HepG2 (cell line): ENCODE results near the gene SIK2. TPM values are rescaled to one million over a fixed set of nuclear protein-coding genes. Genes with fewer than 3 reads are reported as not detected.

Experiments used
- GRHL1 ChIP-seq: sonication (generic); formaldehyde crosslinking; conservative IDR thresholded peaks from 2 replicates; pipeline ENCODE4 v1.8.0; 2022; ENCODE audit warnings: missing genetic modification reagents
- KLF11 ChIP-seq: IDR thresholded peaks from 2 replicates; pipeline ENCODE4 v1.6.1; 2016; ENCODE audit warnings: missing compliant biosample characterization
- MLX ChIP-seq: IDR thresholded peaks from 2 replicates; pipeline ENCODE4 v1.6.1; 2016
- NR2C2 ChIP-seq: sonication (generic); formaldehyde crosslinking; IDR thresholded peaks from 2 replicates; pipeline ENCODE4 v1.4.0; 2020; ENCODE audit warnings: missing genetic modification reagents, mild to moderate bottlenecking, moderate library complexity, borderline replicate concordance
- PRMT3 ChIP-seq: sonication (generic); formaldehyde crosslinking; IDR thresholded peaks from 2 replicates; pipeline ENCODE4 v1.8.1; 2022; ENCODE audit warnings: low read depth, mild to moderate bottlenecking, moderate library complexity, missing genetic modification reagents, borderline replicate concordance
- ZBTB40 ChIP-seq, 2 experiments: fragments of 450-650 bp in 1 of 2; sonication (generic) in 1 of 2; formaldehyde crosslinking in 1 of 2; IDR thresholded peaks; 2 replicates each; pipeline versions ENCODE4 v1.6.1 to v1.8.0; 2016 to 2022; ENCODE audit warnings: antibody characterized with exemption in 1 of 2, mild to moderate bottlenecking in 1 of 2, missing genetic modification reagents in 1 of 2
- polyA plus RNA-seq, 8 experiments: library from polyadenylated mRNA; depleted of rRNA in 3 of 8; stranded (reverse) in 7 of 8; unstranded in 1 of 8; fragments of >200 nt; fragmentation: Illumina TruSeq in 4 of 8; extraction: Trizol in 4 of 8; gene quantifications; 2 replicates each; pipeline versions ENCODE4 v1.2.1 to v1.2.3, GENCODE V29; 2011 to 2016; ENCODE audit warnings: low read depth in 4 of 8, missing spikeins in 1 of 8, mixed read lengths in 1 of 8; ENCODE audit not compliant: insufficient read depth in 1 of 8
- total RNA-seq, 5 experiments: library from RNA; depleted of rRNA; stranded (reverse); fragments of >200 nt; fragmentation: Illumina TruSeq; extraction: Trizol; gene quantifications; 2 replicates each; pipeline ENCODE4 v1.2.3, GENCODE V29; 2016; ENCODE audit warnings: low read depth in 1 of 5

The SIK2 gene
- total and polyA plus RNA-seq, 2 of the 13 experiments (the other 11 are each of a cell fraction or from before 2014, with no cell fraction given), result 8.1 to 15.4 TPM

- no peak for TF ChIP-seq ZBTB40 (IDR thresholded peaks at IDR 0.05)
- TF ChIP-seq ZBTB40 (CRISPR knock-in tag; IDR thresholded peaks at IDR 0.05), result no peak
- TF ChIP-seq KLF11, result no peak
- no peak for TF ChIP-seq MLX (CRISPR knock-in tag)
- no peak for TF ChIP-seq NR2C2 (CRISPR knock-in tag)
- no peak for TF ChIP-seq GRHL1 (CRISPR knock-in tag)
- TF ChIP-seq PRMT3 (CRISPR knock-in tag), result no peak
- TF ChIP-seq, all 625 proteins: peak for 0
These were observed 66.7 kb downstream of the SIK2 start (continued) for GRCh38 chr11:111668980-111669379.
